GM19043 (cell line): ENCODE measurements around the gene SPIN1.

Experiments used
- ATAC-seq: cut with Tn5 transposase; IDR thresholded peaks from one replicate; pipeline ENCODE4 v1.9.1; 2021; ENCODE audit warnings: low read depth; ENCODE audit not compliant: unreplicated experiment

SPIN1 gene

DNA sequence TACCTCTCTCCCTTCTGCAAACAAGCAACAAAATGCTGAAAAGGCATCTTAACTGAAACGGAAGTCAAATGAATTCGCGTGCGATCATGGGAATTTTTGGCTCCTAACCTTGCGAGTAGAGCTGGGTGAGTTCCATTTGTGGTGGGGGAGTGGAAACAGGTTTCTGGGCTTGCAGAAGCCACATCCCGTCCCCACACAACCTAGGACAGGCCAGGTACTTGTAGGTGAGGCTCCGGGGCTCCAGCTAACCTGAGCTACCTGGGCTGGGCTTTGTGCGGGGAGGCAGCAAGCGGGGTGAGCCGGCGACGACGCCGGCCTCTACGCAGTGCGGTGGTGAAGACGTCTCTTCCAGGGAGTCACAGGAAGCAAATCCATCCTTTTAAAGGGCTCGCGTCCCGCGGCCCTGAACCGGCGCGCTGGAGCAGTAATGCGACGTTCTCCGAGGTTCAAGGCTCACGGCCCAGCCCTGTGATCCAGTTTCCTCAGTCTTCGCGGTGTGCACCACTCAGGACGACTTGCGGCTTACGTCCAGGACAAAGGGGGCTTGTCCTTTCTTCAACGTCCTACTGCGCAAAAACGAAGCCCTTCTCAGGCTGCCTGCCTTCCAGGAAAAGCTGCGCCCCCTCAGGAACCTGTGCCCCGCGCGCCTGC is 567 bp upstream of the SPIN1 start:
- ATAC-seq = peak; percentile 3

DNA sequence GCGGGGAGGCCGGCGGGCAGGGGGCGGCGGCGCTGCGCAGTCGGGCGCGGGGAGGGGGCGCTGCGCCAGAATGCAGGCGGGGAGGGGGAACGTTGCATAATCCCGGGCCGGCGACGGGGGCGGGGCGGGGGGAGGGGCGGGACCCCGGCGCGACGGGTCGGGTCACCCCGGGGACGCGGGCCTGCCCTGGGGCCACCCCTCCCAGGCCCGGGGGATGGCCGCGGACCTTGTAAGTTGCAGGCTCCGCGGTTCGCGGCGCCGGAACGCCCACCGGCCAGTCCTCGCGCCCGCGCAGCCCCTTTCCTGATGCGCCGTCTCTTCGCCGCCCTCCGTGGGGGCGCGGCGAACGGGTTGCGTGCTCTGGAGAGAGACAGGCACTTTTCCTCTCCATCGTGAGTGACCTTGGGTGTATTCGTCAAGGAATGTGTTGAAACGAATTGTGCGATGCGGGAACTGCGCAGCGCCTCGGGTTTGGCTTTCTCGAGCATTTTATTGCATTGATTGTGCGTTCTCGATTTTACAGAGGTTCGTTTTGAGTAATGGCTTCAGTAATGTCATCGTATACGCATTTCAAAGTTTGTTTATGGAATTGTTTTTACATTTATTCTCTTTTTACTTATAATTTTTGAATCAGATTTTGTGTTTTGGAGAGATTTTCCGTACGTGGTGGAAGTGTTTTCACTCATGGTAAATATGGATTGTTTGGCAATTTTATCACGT is 802 bp downstream of the SPIN1 start:
- peak; percentile 27 for ATAC-seq

DNA sequence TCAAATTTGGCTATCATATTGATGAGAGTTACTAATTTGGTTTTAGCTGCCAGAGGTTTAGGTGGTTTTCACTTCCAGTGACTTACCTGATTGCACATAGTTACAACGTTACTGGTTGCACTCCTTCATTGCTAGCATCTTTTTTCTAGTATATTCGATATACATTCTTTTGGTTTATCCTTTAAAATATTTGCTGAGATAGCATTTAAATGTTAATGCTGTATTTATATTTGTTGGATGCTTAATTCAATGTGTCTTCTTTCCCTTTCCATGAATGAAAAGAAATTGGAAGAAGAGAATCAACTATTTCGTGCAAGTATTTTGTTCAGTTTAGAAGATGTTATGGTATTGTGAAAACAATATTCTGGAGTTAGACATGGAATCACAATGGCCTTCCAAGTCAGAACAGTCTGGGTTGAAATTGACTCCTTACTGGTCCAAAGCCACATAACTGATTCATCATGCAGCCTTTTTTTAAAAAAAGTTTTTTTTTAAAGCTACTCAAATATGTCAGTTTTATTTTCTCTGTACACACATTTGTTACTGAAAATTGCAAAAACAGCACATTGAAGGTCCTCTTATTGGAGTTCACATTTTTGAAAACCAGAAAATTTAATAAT is 2.2 kb downstream of the SPIN1 start:
- ATAC-seq = no peak

DNA sequence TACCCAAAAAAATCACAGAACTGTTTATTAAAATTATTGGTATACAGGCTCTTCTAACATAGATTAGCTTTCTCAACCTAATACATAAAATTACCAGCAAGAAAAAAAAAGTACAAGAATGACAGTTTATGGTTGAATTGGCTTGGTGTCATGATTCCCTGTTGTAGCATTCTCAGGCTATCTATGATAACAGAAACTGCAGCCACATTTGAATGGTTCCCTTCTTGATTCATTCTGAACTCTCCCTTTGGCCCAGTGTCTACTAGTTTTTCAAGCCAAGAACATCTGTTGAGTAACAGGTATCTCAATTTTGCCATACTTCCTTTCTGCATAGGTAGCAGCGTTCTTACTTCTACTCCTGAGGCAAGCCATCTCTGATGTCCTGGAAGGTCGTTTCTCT is 3.0 kb downstream of the SPIN1 start:
- ATAC-seq = no peak

DNA sequence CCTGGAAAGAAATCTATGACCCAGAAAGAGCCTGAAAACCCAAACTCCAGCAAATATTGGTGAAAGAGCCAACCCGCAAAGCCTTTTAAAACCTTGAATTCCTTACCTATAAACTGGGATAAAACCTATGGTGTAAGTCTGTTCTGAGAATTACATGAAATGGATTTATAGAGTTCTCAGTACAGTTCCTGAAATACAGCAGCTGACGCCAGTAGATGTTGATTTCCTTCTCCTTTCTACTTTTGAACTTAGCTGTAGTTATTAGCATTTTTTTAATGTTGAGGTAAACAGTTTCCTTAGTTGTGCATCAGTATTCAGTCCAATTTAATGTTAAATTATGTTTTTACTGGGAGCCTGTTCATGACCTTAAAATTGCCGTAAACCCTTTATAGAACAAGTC is 3.7 kb downstream of the SPIN1 start:
- ATAC-seq = no peak

DNA sequence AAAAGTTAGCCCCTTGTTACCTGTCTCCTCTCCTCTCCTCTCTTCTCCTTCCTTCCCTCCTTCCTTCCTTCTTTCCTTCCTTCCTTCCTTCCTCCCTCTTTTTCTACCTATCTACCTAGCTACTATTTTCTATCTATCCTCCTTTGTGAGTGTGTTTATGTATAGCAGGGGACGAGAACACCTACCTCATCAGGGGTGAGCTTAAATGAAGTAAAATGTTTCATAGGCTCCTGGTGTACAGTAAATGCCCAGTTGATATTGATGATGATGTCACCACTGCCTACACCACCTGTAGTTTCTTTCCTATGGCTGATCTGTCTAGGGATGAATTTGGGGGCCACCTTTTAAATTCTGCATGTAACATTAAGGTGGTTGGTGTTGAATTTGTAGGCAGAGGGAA is 4.3 kb downstream of the SPIN1 start:
- no peak for ATAC-seq

DNA sequence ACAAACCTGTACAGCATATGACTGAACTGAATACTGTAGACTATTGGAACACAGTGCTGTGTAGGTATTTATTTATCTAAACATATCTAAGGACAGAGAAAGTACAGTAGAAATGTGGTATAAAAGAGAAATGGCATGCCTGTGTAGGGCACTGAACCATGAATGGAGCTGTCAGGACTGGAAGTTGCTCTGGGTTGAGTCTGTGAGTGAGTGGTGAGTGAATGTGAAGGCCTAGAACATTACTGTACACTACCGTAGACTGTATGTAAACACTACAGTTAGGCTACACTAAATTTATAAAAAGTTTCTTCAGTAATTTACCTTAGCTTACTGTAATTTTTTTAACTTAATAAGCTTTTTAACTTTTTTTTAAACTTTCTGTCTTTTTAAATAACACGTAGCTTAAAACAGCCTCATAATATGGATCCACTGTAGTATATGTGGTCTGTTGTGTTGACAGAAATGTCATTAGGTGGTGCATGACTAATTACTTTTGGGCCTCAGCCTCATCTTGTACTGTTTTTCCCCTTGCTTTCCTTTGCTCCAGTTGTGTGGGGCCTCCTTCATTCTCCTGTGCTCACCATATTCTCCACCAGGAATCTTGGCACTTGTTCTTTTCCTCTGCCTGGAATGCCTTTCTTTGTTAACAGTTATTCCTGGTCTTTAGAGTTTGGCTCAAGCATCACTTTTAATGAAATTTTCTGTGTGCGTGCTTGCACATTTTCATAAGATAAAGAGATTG is 8.8 kb downstream of the SPIN1 start:
- no peak for ATAC-seq

DNA sequence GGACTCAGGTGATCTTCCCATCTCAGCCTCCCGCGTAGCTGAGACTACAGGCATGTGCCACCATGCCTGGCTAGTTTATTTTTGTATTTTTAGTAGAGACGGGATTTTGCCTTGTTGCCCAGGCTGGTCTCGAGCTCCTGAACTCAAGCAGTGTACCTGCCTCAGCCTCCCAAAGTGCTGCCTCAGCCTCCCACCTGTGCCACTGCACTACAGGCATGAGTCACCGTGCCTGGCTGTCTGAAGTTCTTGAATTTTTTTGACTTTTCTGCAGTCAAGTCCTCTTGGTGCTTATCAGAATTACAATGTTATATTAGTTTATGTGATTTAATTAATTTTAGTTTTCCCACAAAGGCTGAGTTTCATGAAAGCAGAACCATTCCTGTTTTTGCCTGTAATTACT is 9.8 kb downstream of the SPIN1 start:
- no peak for ATAC-seq

DNA sequence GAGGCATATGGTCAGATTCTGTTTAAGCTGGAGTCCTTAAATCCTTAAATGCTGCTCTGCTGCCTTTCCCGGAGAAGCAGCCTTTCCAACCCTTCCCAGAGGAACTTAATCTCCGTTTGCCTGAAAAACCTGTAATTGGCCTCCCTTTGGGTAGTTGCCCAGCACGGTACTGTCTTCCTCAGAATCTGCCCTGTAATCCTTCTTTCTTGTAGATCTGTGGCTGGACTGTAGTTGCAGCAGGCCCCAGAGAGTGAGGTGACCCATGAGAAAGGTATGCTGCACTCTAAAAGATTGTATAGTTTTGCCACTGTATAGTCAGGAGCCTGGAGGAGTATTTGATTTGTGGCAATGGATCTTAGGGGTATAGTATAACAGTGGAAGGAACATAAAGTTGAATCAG is 11.7 kb downstream of the SPIN1 start:
- ATAC-seq = no peak

DNA sequence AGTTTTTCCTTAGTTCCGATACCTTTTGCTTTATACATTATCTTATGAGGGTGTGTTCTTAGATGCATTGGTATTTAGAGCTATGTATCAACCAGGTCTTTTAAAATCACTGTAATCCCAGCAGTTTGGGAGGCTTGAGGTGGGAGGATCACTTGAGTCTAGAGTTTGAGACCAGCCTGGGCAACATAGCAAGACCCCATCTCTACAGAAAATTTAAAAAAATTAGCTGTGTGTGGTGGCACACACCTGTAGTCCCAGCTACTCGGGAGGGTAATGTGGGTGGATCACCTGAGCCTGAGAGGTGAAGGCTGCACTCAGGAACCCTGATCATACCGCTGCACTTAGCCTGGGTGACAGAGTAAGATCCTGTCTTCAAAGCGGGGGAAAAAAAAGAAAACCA is 15.1 kb downstream of the SPIN1 start:
- ATAC-seq = no peak

DNA sequence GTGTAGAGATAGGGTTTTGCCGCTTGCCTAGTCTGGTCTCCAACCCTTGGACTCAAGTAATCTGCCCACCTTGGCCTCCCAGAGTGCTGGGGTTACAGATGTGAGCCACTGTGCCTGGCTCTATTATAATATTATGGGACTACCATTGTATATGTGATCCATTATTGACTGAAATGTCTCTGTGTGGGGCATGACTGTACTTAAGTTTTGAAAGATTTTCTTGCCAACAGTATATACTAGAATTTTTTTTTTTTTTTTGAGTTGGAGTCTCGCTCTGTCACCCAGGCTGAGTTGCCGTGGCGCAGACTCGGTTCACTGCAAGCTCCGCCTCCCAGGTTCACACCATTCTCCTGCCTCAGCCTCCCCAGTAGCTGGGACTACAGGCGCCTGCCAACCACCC is 17.8 kb downstream of the SPIN1 start:
- ATAC-seq = no peak

DNA sequence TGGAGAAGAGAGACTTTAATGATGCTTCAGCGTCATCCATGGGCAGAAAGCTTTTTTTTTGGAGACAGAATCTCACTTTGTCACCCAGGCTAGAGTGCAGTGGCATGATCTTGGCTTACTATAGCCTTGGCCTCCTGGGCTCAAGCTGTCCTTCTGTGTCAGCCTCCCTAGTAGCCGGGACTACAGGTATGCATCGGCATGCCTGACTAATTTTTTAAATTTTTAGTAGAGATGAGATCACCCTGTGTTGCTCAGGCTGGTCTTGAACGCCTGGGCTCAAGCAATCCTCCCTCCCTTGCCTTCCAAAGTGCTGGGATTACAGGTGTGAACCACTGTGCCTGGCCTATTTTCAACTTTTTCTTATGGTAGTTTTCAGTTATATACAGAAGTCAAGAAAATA is 23.2 kb downstream of the SPIN1 start:
- ATAC-seq = no peak

DNA sequence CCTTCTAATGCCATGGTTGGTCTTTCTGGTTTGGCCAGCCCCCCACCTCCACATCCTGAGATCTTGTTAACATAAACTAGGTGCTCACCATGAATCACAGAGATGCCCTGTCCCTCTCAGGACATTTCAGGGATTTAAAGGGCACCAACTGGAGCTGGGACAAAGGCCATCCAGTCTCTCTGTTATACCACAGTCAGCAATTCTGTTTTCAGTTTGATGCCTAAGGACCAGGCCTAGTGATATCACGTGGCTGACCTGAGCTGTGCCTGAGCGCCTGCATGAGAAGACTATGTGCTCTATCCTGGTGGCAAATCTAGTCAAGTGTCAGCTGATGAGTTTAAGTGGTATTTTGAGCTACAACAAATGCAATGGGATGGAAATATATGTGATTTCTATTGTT is 26.1 kb downstream of the SPIN1 start:
- ATAC-seq = no peak

DNA sequence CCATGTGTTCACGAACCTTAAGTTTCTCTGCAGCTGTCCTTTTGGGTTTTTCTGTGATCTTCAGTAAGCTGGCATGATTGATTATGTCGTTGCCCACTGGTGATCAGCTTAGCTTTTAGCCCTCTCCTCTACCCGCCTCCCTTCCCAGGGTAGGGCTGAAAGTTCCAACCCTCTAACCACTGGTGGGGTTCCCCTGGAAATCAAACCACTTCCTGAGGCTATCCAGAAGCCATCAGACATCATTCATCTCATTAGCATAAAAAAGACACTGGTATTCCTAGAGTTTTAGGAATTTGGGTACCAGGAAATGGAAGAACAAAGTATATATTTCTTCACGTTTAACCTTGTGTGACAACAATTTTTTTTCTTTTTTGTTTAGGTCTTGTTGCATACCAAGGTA is 29.8 kb downstream of the SPIN1 start:
- no peak for ATAC-seq

DNA sequence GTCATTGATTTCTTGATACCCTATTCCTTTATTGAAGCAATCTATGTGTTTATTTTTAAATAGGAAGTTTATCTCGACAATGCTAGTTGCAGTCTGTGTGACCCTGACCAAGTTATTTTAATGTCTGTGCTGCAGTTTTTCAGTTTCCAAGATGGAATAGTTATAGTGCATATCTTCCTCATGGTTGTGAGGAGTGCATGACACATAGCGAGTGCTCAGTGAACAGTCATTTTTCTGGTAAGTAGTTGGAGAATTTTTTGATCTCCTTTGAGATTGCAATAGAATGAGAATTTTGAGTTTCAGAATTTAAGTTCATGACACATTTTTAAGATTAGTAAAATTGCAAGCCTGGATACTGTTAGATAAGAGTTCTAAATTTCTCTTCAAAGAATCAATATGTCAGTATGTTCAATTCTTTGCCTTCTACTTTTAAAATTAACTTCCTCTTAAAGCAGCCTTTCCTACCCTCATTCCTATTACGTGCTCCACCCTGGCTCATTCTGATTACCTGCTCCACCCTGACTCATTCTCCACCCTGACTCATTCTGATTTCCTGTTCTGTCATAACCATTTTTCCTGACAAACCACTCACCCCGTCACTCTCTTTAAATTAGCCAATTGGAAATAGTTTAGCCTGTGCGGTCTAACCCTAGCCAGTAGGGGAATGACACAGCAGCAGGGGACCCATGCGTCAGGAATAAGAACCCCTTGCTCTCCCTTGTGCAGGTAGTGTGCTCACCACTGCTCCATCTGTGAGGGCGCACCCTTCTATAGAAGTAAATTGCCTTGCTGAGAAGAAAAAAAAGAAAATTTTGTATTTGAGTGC is 30.7 kb downstream of the SPIN1 start:
- ATAC-seq = no peak

DNA sequence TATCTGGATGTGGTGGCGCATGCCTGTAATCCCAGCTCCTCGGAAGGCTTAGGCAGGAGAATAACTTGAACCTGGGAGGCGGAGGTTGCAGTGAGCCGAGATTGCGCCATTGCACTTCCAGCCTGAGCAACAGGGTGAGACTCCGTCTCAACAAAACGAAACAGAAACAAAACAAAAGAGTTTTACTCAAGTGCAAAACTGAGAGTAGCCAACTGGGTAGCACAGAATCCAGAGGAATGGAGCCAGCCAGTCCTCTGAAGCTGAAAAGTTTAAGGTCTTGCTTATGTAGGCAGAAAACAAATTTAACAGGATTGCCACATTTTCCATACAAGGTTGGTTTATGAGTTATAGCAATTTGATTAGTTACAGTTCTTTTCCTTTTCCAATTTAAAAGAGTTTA is 32.0 kb downstream of the SPIN1 start:
- no peak for ATAC-seq

DNA sequence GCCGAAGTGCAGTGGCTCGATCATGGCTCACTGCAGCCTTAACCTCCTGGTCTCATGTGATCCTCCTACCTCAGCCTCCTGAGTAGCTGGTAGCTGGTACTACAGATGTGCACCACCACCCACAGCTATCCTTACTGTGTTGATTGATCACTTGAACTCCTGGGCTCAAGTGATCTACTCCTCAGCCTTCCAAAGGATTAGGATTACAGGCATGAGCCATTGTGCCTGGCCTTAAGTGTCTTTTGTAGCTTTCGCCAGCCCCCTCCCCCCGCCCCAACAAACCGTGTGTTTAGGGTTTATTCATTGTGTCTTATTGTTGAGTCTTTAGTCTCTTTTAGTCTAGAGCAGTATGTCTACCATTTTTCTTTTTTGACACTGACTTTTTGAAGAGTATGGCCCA is 33.1 kb downstream of the SPIN1 start:
- no peak for ATAC-seq

DNA sequence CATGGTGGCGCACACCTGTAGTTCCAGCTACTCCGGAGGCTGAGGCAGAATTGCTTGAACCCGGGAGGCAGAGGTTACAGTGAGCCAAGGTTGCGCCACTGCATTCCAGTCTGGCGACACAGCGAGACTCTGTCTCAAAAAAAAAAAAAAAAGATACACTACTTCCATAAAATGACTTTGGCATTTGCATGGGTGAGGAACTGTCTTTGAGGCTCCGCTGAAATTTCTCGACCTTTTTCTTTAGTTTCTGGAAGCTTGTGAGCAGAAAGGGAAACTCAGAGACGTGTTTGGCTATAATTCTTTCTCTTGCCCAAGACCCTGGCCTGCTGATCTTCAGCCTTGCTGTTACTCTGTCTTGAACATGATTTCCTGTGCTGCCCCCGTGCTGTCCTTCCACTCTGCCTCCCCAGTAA is 37.3 kb downstream of the SPIN1 start:
- ATAC-seq = no peak

DNA sequence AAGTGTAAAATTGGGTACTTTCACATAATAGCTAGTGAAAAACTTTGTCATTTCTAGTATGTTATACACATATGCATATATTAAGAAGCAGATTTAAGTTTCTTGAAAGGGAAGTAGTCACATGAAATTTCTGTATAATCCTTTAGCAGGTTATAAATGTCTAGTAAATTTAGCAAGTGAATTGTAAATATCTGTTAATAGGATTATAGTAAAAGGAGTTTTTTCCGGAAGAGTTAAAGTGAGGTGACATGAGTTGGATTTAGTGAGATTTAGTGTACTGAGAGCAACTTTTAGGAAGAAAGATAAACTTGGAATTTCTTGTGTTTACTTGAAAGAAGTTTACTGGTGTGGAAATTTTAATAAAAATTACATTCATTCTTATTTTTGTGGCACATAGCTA is 38.4 kb downstream of the SPIN1 start:
- ATAC-seq = no peak

DNA sequence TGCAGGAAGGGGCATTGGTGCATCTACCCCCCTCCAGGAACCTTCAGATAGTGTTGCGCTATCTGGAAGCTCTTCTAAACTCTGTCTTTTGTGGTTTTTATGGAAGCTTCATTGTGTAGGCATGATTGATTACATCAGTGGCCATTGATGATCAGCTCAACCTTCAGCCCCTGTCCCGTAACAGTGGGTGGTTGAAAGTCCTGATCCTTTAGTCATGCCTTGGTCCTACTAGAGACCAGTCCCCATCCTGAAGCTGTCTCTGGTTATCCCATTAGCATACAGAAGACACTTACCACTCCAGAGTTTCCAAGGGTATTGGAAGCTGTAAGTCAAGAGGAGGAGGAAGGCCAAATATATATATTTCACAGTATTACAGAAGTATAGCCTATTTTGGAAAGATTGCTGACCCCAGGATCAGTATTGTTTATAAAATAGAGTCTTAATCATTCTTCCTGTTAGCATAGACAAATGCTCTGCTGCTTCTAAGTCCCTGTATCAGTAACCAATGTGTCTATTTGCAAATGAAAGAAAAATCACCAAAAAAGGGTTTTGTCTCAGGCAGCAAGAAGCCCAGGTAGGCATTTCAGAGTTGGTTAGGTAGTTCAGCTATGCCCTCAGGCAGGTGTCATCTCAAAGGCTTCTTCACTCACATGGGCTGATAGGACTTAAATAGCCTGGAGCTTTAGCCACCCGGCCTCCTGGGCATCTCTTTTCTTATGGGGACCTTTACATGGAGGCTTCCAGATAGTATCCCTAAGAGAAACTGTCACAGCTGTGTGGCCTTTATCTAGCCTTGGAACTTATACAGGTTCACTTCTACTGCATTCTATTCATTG is 41.6 kb downstream of the SPIN1 start:
- ATAC-seq = no peak
